ENCODE data around the gene ERICH6B. TPM values are rescaled to one million over a fixed set of nuclear protein-coding genes. Genes with fewer than 3 reads are reported as not detected.

ERICH6B gene
- total RNA-seq, 1 donor from 2014 or later: not detected

GRCh38 chr13:45604892-45605291, 10.6 kb downstream of the ERICH6B start:
- H3K4me3 Mint-ChIP-seq: no peak overlapping the region
- no peak overlapping the region for H3K27ac Mint-ChIP-seq
- no peak for TF ChIP-seq CTCF (conservative IDR thresholded peaks at IDR 0.05)
- H3K4me1 Mint-ChIP-seq (ENCODE audit: unreplicated experiment): no peaks in the 10 kb centered on the region
- peaks cover 8% of the 10 kb centered on the region for H3K9me3 Mint-ChIP-seq
- peaks cover 18% of the 10 kb centered on the region for H3K27me3 Mint-ChIP-seq
- no peak for DNase-seq (ENCODE audit: extremely low spot score, unreplicated experiment)
- no peaks in the 10 kb centered on the region for H3K36me3 Mint-ChIP-seq

- Mint-ChIP-seq H3K4me1 (ENCODE audit: unreplicated experiment) (no peaks in the 10 kb centered on the region), H3K9me3 (peaks cover 8% of the 10 kb centered on the region), H3K4me3 (no peak overlapping the region), H3K27me3 (peaks cover 7% of the 10 kb centered on the region), H3K27ac (no peak overlapping the region), H3K36me3 (no peaks in the 10 kb centered on the region)
- no peak for DNase-seq (ENCODE audit: extremely low spot score, unreplicated experiment)
- TF ChIP-seq CTCF (conservative IDR thresholded peaks at IDR 0.05): no peak
Observed at GRCh38 chr13:45603338-45603737, 12.2 kb downstream of the ERICH6B start.

GRCh38 chr13:45602183-45603170, 13.1 kb downstream of the ERICH6B start:
- Mint-ChIP-seq H3K9me3 (peaks cover 8% of the 10 kb centered on the region), H3K27ac (peak overlapping the region; percentile 58), H3K4me3 (no peak overlapping the region), H3K36me3 (no peaks in the 10 kb centered on the region), H3K4me1 (ENCODE audit: unreplicated experiment) (no peaks in the 10 kb centered on the region), H3K27me3 (peaks cover 7% of the 10 kb centered on the region)
- TF ChIP-seq CTCF (conservative IDR thresholded peaks at IDR 0.05): no peak
- DNase-seq (ENCODE audit: extremely low spot score, unreplicated experiment): no peak

- no peak for DNase-seq (ENCODE audit: extremely low spot score, unreplicated experiment)
- Mint-ChIP-seq H3K27ac (no peak overlapping the region), H3K4me3 (no peak overlapping the region), H3K9me3 (peaks cover 8% of the 10 kb centered on the region), H3K27me3 (peaks cover 9% of the 10 kb centered on the region), H3K4me1 (ENCODE audit: unreplicated experiment) (no peaks in the 10 kb centered on the region), H3K36me3 (no peaks in the 10 kb centered on the region)
- TF ChIP-seq CTCF (conservative IDR thresholded peaks at IDR 0.05): no peak
Observed at GRCh38 chr13:45601680-45602079, 13.9 kb downstream of the ERICH6B start.

- peaks cover 21% of the 10 kb centered on the region for H3K27me3 Mint-ChIP-seq
- no peak overlapping the region for H3K27ac Mint-ChIP-seq
- H3K9me3 Mint-ChIP-seq: peaks cover 8% of the 10 kb centered on the region
- DNase-seq (ENCODE audit: extremely low spot score, unreplicated experiment): no peak
- no peaks in the 10 kb centered on the region for H3K36me3 Mint-ChIP-seq
- TF ChIP-seq CTCF (conservative IDR thresholded peaks at IDR 0.05): no peak
- H3K4me3 Mint-ChIP-seq: no peak overlapping the region
- H3K4me1 Mint-ChIP-seq (ENCODE audit: unreplicated experiment): no peaks in the 10 kb centered on the region
Observed at GRCh38 chr13:45598597-45598996, 16.9 kb downstream of the ERICH6B start.
